Fibroblast of lung (primary cell): ENCODE data around the gene RELA.

ENCODE experiments used
- CTCF ChIP-seq, 2 donors: IDR thresholded peaks in 1 of 2; conservative IDR thresholded peaks in 1 of 2; 1 replicate in 1 of 2; 2 replicates in 1 of 2; pipeline ENCODE4 v1.5.1; 2011 to 2012; ENCODE audit warnings: low read length in 2 of 2, control low read depth in 1 of 2, inconsistent platforms in 1 of 2, low read depth in 1 of 2, mild to moderate bottlenecking in 1 of 2
- EZH2 ChIP-seq: IDR thresholded peaks from 2 replicates; pipeline ENCODE4 v1.5.1; 2012; ENCODE audit warnings: low read length, control low read depth, mild to moderate bottlenecking; ENCODE audit errors: missing control alignments

GRCh38 chr11:65610404-65610803 lies 52.3 kb downstream of the RELA start:
- no peak for TF ChIP-seq CTCF (conservative IDR thresholded peaks at IDR 0.05 in 1 of 2, IDR thresholded peaks at IDR 0.05 in 1 of 2; ENCODE audit: low read depth in 1 of 2, low read length in 2 of 2)
- TF ChIP-seq EZH2: no peak
